Esophagus mucosa (tissue), 1 donor: ENCODE measurements around the gene COL4A2. TPM values are rescaled to one million over a fixed set of nuclear protein-coding genes. Genes with fewer than 3 reads are reported as not detected.
A peak's percentile ranks its signal among the peaks of the same experiment; 100 is the strongest.

ENCODE experiments used
- ATAC-seq: fragments of 200-7000 bp; cut with Tn5 transposase; one replicate; pipeline ENCODE4 v1.9.1; 2020
- total RNA-seq: library from RNA; stranded (reverse); gene quantifications from one replicate; pipeline ENCODE4 v1.2.4, GENCODE V29; 2023
- donor health status: DM: yes; HTN: yes; CAD: no.

COL4A2 gene
- total RNA-seq, 1 donor from 2014 or later, result 30.8 TPM

- no peak for ATAC-seq
Observed at GRCh38 chr13:110341445-110342244, 34.6 kb downstream of the COL4A2 start.

GRCh38 chr13:110342474-110342873 lies 35.4 kb downstream of the COL4A2 start:
- ATAC-seq, result no peak

- peak; percentile 40 for ATAC-seq
Observed at GRCh38 chr13:110343241-110343865, 36.3 kb downstream of the COL4A2 start.

GRCh38 chr13:110344320-110344719 lies 37.2 kb downstream of the COL4A2 start:
- no peak for ATAC-seq

GRCh38 chr13:110345266-110345665 lies 38.2 kb downstream of the COL4A2 start:
- no peak for ATAC-seq

DNA sequence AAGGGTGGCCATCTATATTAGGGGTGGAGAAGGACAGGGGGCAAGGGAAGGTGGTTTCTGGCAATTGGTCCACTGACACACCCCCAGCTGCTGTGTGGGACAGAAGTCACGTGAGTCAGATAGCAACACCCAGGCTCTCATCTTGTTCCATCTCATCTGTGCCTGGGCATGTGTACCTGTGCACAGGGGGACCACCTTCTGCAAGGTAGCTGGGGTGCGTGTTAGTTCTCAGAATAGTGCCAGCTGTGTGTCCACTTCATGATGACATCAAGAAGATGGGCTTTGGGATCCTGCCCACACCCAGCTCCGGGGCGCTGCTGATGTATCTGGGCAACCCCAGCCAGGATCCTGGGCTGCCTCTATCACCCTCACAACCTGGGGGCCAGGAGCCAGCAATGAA lies 38.6 kb downstream of the COL4A2 start:
- ATAC-seq, result no peak

- ATAC-seq, result peak; percentile 91
Observed at GRCh38 chr13:110346661-110347067, 39.6 kb downstream of the COL4A2 start.

GRCh38 chr13:110347088-110347487 lies 40.0 kb downstream of the COL4A2 start:
- no peak for ATAC-seq

DNA sequence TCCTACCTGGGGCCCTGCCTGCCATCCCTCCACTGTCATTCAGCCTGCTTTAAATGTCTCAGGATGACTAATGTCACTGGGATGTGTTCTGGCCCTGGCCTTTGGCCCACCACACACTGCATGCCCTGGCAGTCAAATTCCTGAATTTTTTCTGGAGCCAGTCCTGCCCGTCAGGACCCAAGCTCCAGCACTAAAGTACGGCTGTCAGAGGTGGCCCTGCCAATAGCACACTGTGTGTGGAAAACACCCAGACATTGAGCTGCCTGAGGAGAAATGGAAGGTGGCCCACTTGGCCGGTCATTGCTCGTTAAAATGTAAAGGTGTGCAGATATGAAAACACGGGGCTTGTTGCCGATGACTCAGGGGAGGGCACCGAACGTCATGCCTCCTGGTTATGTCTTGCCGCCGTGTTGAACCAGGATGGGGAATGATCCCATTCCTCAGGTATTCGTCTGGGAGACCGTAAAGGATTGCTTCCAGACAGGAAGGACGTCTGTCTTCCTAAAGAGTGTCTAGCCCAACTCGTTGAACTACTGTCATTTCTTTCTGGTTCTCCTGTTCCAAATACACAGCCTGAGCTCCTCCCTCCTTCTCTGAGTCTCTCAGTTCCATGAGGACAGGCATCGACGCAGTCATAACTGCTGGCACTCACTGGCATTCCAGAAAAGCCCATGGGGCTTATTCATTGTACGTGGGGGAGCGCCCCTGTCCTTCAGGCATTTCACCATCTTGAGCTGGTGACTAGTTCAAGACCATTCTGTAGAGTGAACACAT lies 40.6 kb downstream of the COL4A2 start:
- peak; percentile 39 for ATAC-seq

DNA sequence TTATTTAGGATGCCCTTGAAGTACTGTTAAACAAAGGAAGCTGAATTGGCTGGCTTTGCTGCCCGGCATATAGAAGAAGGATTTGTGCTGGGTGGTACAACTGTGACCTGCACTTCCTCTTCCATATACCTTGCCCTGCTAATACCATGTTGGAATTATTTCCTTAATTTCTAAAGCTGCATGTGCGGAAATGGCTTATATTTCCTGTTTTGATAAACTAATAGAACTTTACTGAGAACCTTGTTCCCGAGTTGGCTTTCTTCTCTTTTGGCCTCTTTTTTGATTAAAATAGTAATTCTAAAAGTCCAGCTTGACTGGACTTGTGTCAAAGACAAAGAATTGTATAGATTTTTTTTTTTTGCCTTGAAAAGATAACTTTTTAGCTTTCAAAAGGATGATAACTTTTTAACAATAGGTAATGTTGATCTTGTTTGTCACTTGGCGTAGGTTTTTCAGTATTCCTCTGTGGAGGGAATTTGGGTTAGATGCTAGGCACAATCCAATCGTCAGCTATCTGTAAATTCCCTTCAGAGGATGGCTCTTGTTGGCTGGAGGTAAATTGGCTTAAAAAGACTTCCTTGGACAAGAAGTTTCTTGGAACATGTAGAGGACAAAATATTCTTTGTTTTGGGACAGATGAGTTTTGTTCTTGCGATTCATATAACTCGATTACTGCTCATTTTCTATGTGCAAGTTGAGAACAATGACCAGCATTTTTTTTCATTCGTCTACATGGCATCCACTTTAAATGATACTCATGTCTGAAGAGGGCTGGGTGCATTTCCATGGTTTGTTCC lies 41.4 kb downstream of the COL4A2 start:
- peak; percentile 2 for ATAC-seq

- no peak for ATAC-seq
Observed at GRCh38 chr13:110349239-110349638, 42.2 kb downstream of the COL4A2 start.

GRCh38 chr13:110350049-110350448 lies 43.0 kb downstream of the COL4A2 start:
- no peak for ATAC-seq

GRCh38 chr13:110350509-110350908 lies 43.4 kb downstream of the COL4A2 start:
- ATAC-seq, result no peak

DNA sequence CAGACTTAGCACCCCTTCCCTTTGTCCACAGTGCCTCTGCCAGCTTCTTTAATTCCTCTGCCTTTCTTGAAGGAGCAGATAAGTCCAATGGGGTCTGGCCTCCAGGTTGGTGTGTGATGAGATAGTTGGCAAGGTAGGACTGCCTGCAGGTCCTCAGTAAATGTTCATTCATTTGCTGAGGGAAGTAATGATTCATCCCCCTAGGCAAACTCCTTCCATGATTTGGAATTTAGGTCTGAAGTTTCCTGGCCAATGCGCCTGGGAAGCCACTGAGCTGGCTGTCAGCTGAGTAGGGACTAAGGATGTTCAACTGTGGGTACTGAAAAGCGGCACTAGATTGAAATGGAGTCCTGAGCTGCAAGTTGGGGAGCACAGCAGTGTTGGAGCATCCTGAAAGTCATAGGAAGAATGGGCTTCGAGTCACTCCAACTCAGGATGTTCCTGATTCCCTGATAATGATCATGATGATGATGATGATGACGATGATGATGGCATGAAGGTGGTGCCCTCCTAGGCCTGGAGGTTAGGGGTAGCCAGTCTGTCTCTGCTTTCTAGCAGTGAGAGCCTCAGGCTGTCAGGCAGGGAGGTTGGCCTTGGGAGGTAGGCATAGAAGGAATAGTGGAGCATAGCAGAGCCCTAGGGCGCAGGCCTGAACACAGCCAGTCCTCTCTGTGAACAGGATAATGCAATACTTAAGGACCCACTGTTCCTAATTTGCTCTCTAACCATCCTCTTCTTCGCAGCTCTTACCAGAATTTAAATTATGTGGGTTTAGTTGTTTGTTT lies 44.7 kb downstream of the COL4A2 start:
- no peak for ATAC-seq

DNA sequence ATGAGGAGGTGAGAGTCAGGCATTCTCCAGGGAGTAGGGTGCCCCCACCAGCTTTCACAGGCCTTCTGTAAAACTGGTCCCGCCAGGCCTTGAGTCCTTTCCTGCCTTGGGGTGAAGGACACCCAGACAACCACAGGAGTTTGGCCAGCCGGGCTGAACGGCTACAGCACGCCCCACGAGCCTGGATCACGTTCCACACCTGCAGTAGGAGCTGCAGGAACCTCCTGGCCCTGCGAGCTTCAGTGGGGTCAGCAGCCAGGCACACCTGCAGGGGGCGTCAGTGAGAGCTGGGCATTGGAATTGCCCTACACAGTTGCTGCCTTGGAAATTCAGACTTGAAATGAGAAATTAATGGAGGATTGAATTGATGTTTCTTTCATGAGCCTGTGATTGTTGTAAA lies 45.7 kb downstream of the COL4A2 start:
- no peak for ATAC-seq

DNA sequence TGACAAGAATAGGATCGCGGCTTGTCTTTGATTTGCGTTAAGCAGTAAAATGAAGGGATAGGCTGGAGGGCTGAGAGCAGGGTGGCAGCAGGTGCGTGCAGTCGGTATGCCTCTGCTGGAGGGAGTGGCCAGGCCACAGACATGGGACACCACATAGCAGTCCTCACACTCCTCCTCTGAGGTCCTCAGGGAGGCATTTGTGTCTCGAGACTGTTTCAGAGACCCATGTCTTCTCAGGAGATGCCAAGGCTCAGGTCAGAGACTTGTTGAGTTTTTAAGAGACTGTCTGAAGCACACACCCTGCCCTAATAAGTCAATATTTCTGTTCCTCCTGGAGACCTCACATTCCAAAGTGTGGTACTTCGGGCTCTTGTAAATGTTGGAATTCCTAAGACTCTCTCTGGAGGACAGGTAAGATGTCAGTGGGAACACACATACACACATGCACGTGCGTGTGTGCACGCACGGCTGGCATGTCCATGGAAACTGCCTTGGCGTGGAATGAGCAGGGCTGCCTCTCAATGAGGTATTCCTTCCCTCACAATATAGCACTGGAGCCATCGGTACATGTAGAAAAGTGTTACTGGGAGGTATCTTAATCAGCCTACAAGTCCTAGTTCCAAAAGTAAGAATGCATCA lies 46.4 kb downstream of the COL4A2 start:
- ATAC-seq, result no peak

- no peak for ATAC-seq
Observed at GRCh38 chr13:110354123-110354627, 47.1 kb downstream of the COL4A2 start.

DNA sequence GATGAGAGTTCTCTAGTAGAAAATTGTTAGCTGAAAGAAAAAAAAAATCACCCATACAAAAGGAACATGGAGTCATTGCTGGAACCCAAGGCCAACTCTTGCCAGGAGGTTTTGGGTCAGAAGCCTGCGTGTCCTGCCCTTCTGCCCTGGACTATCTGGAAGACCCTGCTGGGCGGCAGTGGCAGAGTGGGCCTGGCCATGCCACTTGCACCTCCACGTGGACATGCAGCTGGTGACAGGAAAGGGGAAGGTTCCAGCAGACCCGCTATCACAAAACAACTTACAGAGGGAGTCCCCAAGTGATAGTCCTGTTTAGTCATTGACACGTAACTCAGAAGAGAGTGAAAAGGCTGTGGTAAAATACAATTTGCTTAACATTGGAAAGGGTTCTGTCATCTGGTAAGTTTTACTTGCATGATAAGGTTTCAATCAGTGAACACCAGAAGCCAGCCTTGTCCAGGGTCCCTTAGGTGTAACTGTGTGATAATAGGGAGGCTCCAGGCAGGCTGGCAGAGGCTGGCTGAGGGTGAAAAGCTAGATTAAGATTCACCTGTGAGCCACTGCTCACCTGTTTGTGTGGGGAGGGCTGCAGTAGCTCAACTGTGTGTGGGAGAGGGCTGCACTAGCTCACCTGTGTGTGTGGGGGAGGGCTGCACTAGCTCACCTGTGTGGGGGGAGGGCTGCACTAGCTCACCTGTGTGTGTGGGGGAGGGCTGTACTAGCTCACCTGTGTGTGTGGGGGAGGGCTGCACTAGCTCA lies 47.8 kb downstream of the COL4A2 start:
- no peak for ATAC-seq

GRCh38 chr13:110356362-110356761 lies 49.3 kb downstream of the COL4A2 start:
- no peak for ATAC-seq

DNA sequence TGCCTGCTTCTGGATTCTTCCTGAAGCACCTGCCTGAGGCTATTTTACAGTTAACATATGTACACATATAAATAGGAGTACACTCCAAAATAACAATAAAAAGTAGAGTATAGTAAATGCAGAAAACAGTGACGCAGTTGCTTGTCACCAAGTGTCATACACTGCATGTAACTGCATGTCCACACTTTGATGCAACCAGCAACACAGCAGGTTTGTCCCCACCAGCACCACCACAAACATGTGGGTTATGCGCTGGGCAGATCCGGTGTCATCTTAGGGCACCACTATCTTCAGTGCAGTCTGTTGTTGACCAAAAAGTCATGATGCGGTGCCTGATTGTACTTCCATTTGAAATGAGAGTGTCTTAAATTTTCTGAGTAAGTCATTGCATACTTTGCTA lies 51.3 kb downstream of the COL4A2 start:
- ATAC-seq, result no peak
